H1 (cell line): ENCODE results near the gene KRT34. TPM values are rescaled to one million over a fixed set of nuclear protein-coding genes. Genes with fewer than 3 reads are reported as not detected.

Experiments
- CTCF ChIA-PET: fragments of 300-600 bp; sonication (Branson Sonifier 250); formaldehyde crosslinking; loops from one replicate; lab custom pipeline; 2021; ENCODE audit not compliant: partially characterized antibody; lab: Charles Lee
- POLR2A ChIA-PET: fragments of 300-600 bp; sonication (Branson Sonifier 250); formaldehyde crosslinking; loops from one replicate; lab custom pipeline; 2021; ENCODE audit warnings: inconsistent platforms; ENCODE audit not compliant: partially characterized antibody; lab: Charles Lee
- DNase-seq, 2 experiments: peaks; one replicate each; pipeline versions ENCODE4 v3.0.0 to v3.0.0-alpha.2; 2010 to 2022; ENCODE audit warnings: low spot score in 2 of 2, low read depth in 1 of 2, mixed read lengths in 1 of 2
- FAIRE-seq: peaks from 2 replicates; lab custom pipeline; 2011; peaks lifted over from hg19 to GRCh38; lab: Jason Lieb, UNC
- H2AFZ ChIP-seq: 2 replicates; pipeline ENCODE4 v1.8.1; 2012; ENCODE audit warnings: low read length, inconsistent platforms
- H2AK5ac ChIP-seq: 2 replicates; pipeline ENCODE4 v1.6.1; 2013; ENCODE audit warnings: low read depth, low read length
- H2BK120ac ChIP-seq: replicated peaks from 2 replicates; pipeline ENCODE3; 2013; ENCODE audit warnings: low read depth, low read length, inconsistent platforms
- H2BK12ac ChIP-seq: 2 replicates; pipeline ENCODE4 v1.6.1; 2013; ENCODE audit warnings: low read depth, low read length
- H2BK15ac ChIP-seq: 2 replicates; pipeline ENCODE4 v1.6.1; 2013; ENCODE audit warnings: low read length
- H2BK20ac ChIP-seq: 2 replicates; pipeline ENCODE4 v1.6.1; 2013; ENCODE audit warnings: low read length
- H2BK5ac ChIP-seq: 2 replicates; pipeline ENCODE4 v1.6.1; 2013; ENCODE audit warnings: low read depth, low read length
- H3K14ac ChIP-seq: 2 replicates; pipeline ENCODE4 v1.6.1; 2013; ENCODE audit warnings: inconsistent platforms; ENCODE audit not compliant: insufficient read length
- H3K18ac ChIP-seq: 2 replicates; pipeline ENCODE4 v1.6.1; 2013; ENCODE audit warnings: low read length; ENCODE audit errors: extremely low read depth
- H3K23ac ChIP-seq: 2 replicates; pipeline ENCODE4 v1.6.1; 2013; ENCODE audit warnings: inconsistent platforms; ENCODE audit not compliant: insufficient read length
- H3K23me2 ChIP-seq: 2 replicates; pipeline ENCODE4 v1.6.1; 2013; ENCODE audit warnings: low read depth, low read length
- H3K27ac ChIP-seq: 2 replicates; pipeline ENCODE4 v1.6.1; 2011; ENCODE audit warnings: low read depth, low read length, inconsistent platforms
- H3K27me3 ChIP-seq, 4 experiments: replicated peaks in 1 of 4; 1 replicate in 1 of 4; 2 replicates in 3 of 4; pipeline versions ENCODE4 v1.6.1 to v1.8.1; 2011 to 2013; ENCODE audit warnings: low read length in 3 of 4, mild to moderate bottlenecking in 3 of 4, inconsistent platforms in 2 of 4, mixed read lengths in 2 of 4, moderate library complexity in 1 of 4; ENCODE audit not compliant: control insufficient read depth in 3 of 4, insufficient read depth in 3 of 4; ENCODE audit errors: extremely low read depth in 1 of 4
- H3K36me3 ChIP-seq, 4 experiments: 2 replicates each; pipeline versions ENCODE4 v1.6.1 to v1.8.1; 2011 to 2013; ENCODE audit warnings: mild to moderate bottlenecking in 4 of 4, low read length in 3 of 4, moderate library complexity in 2 of 4, control low read depth in 1 of 4, inconsistent platforms in 1 of 4; ENCODE audit not compliant: insufficient read depth in 4 of 4, control insufficient read depth in 2 of 4
- H3K4ac ChIP-seq: replicated peaks from 2 replicates; pipeline ENCODE3; 2013; ENCODE audit warnings: low read length, low read depth, mixed read lengths, inconsistent platforms; ENCODE audit not compliant: insufficient read length
- H3K4me1 ChIP-seq, 4 experiments: replicated peaks in 1 of 4; 1 replicate in 1 of 4; 2 replicates in 3 of 4; pipeline versions ENCODE4 v1.6.1 to v1.8.1; 2011 to 2013; ENCODE audit warnings: low read length in 3 of 4, inconsistent platforms in 2 of 4, mixed read lengths in 1 of 4; ENCODE audit not compliant: insufficient read depth in 4 of 4, control insufficient read depth in 3 of 4
- H3K4me2 ChIP-seq, 2 experiments: 2 replicates each; pipeline versions ENCODE4 v1.6.1 to v1.8.1; 2011 to 2013; ENCODE audit warnings: low read depth in 2 of 2, low read length in 2 of 2, control low read depth in 1 of 2, inconsistent platforms in 1 of 2, mild to moderate bottlenecking in 1 of 2; ENCODE audit not compliant: insufficient read depth in 1 of 2
- H3K4me3 ChIP-seq, 4 experiments: fragments of 200-600, 300-600 bp in 1 of 4; sonication (generic), shearing (Covaris generic), sonication (Bioruptor Twin) in 1 of 4; 2 replicates each; pipeline versions ENCODE4 v1.5.1 to v1.8.1; 2011 to 2016; ENCODE audit warnings: low read length in 4 of 4, low read depth in 3 of 4, control low read depth in 2 of 4, inconsistent platforms in 2 of 4, mild to moderate bottlenecking in 2 of 4, mixed read lengths in 1 of 4, moderate library complexity in 1 of 4; ENCODE audit not compliant: insufficient read depth in 2 of 4; ENCODE audit errors: extremely low read depth in 1 of 4
- H3K56ac ChIP-seq: replicated peaks from 2 replicates; pipeline ENCODE3; 2013; ENCODE audit warnings: low read depth, mild to moderate bottlenecking, mixed read lengths, low read length, inconsistent platforms; ENCODE audit not compliant: insufficient read length
- H3K79me1 ChIP-seq: 2 replicates; pipeline ENCODE4 v1.6.1; 2013; ENCODE audit warnings: low read depth, low read length, control low read depth
- H3K79me2 ChIP-seq, 2 experiments: 2 replicates each; pipeline versions ENCODE4 v1.6.1 to v1.8.1; 2012 to 2013; ENCODE audit warnings: low read length in 2 of 2, mild to moderate bottlenecking in 2 of 2, inconsistent platforms in 1 of 2; ENCODE audit not compliant: insufficient read depth in 2 of 2, control insufficient read depth in 1 of 2
- H3K9ac ChIP-seq, 4 experiments: replicated peaks in 1 of 4; 1 replicate in 1 of 4; 2 replicates in 3 of 4; pipeline versions ENCODE4 v1.6.1 to v1.8.1; 2011 to 2013; ENCODE audit warnings: low read depth in 3 of 4, low read length in 3 of 4, control low read depth in 2 of 4, mild to moderate bottlenecking in 2 of 4, moderate library complexity in 2 of 4, inconsistent platforms in 1 of 4; ENCODE audit errors: extremely low read depth in 1 of 4
- H3K9me3 ChIP-seq, 2 experiments: 2 replicates each; pipeline versions ENCODE4 v1.6.1 to v1.8.1; 2012 to 2013; ENCODE audit warnings: mild to moderate bottlenecking in 2 of 2, moderate library complexity in 2 of 2, control low read depth in 1 of 2, inconsistent platforms in 1 of 2, low read depth in 1 of 2, low read length in 1 of 2, mixed read lengths in 1 of 2; ENCODE audit not compliant: insufficient read depth in 2 of 2
- H4K20me1 ChIP-seq, 2 experiments: replicated peaks in 1 of 2; 2 replicates each; pipeline versions ENCODE3 to v1.8.1; 2011 to 2013; ENCODE audit warnings: inconsistent platforms in 2 of 2, low read length in 2 of 2, mild to moderate bottlenecking in 1 of 2; ENCODE audit not compliant: insufficient read depth in 2 of 2, control insufficient read depth in 1 of 2
- H4K5ac ChIP-seq: 2 replicates; pipeline ENCODE4 v1.6.1; 2013; ENCODE audit warnings: low read length, low read depth, mixed read lengths, inconsistent platforms; ENCODE audit not compliant: insufficient read length
- H4K8ac ChIP-seq: 2 replicates; pipeline ENCODE4 v1.8.0; 2013; ENCODE audit warnings: mild to moderate bottlenecking, moderate library complexity, low read length, inconsistent platforms; ENCODE audit not compliant: insufficient read depth; ENCODE audit errors: extremely low read depth
- H4K91ac ChIP-seq: replicated peaks from 2 replicates; pipeline ENCODE3; 2013; ENCODE audit warnings: low read length, mixed read lengths, inconsistent platforms; ENCODE audit not compliant: insufficient read length
- ATF2 ChIP-seq: IDR thresholded peaks from 2 replicates; pipeline ENCODE4 v1.6.1; 2012; ENCODE audit warnings: low read length, inconsistent platforms
- BCL11A ChIP-seq, 2 experiments: IDR thresholded peaks; one replicate each; pipeline ENCODE4 v1.6.1; 2011; ENCODE audit warnings: low read depth in 2 of 2, low read length in 2 of 2, mild to moderate bottlenecking in 2 of 2
- E2F6 ChIP-seq: IDR thresholded peaks from 2 replicates; pipeline ENCODE4 v1.6.1; 2012; ENCODE audit warnings: inconsistent platforms
- FOSL1 ChIP-seq: IDR thresholded peaks from 2 replicates; pipeline ENCODE4 v1.6.1; 2011; ENCODE audit warnings: mild to moderate bottlenecking, low read depth, low read length, moderate library complexity; ENCODE audit not compliant: insufficient read depth
- NANOG ChIP-seq: IDR thresholded peaks from 2 replicates; pipeline ENCODE4 v1.6.1; 2011; ENCODE audit warnings: low read length, low read depth, mild to moderate bottlenecking, inconsistent platforms; ENCODE audit not compliant: insufficient read depth, poor library complexity, severe bottlenecking
- SIN3A ChIP-seq, 2 experiments: IDR thresholded peaks in 1 of 2; conservative IDR thresholded peaks in 1 of 2; 2 replicates each; pipeline ENCODE4 v1.6.1; 2011 to 2012; ENCODE audit warnings: low read length in 2 of 2, improper control_type of control experiment in 1 of 2, low read depth in 1 of 2, mild to moderate bottlenecking in 1 of 2
- SIX5 ChIP-seq: IDR thresholded peaks from 2 replicates; pipeline ENCODE4 v1.6.1; 2011; ENCODE audit warnings: mild to moderate bottlenecking, low read depth, low read length
- USF2 ChIP-seq: IDR thresholded peaks from 2 replicates; pipeline ENCODE4 v1.6.1; 2011; ENCODE audit warnings: low read length, improper control_type of control experiment
- YY1 ChIP-seq: IDR thresholded peaks from 2 replicates; pipeline ENCODE4 v1.6.1; 2011; ENCODE audit warnings: low read depth, mild to moderate bottlenecking, low read length
- WGBS, 2 experiments: shearing (Covaris generic) in 1 of 2; methylation state at CpG; one replicate each; pipeline versions ENCODE4 v1.1.6 to v1.1.7; 2013 to 2015; ENCODE audit warnings: low lambda C conversion rate in 2 of 2, mixed read lengths in 2 of 2, inconsistent platforms in 1 of 2, low coverage in 1 of 2, missing lambda C conversion rate in 1 of 2; ENCODE audit not compliant: insufficient replicate concordance in 2 of 2, insufficient coverage in 1 of 2, insufficient read length in 1 of 2; ENCODE audit errors: extremely low coverage in 1 of 2, missing lambda C conversion rate in 1 of 2; 5-methylcytosine and 5-hydroxymethylcytosine counted together
- polyA plus RNA-seq, 7 experiments: library from polyadenylated mRNA; depleted of rRNA in 3 of 7; stranded (reverse) in 5 of 7; unstranded in 2 of 7; fragments of >200 nt in 5 of 7; fragments of 200-250 nt in 2 of 7; gene quantifications; 1 replicate in 5 of 7; 2 replicates in 1 of 7; 4 replicates in 1 of 7; pipeline versions ENCODE4 v1.2.1 to v1.2.3, GENCODE V29; 2011 to 2013; ENCODE audit warnings: missing spikeins in 2 of 7, mixed read lengths in 2 of 7
- total RNA-seq: library from RNA; stranded (reverse); fragmentation: NEBNext Ultra II Directional; extraction: Animal tissue kit (Norgen Biotek cat#: 25700); gene quantifications from 2 replicates; pipeline ENCODE4 v1.2.1, GENCODE V29; 2021

The KRT34 gene
- total and polyA plus RNA-seq, 2 of the 8 experiments (the other 6 are each of a cell fraction or from before 2014, with no cell fraction given): not detected

- Histone ChIP-seq H3K4me2 (no peak overlapping the region), H4K5ac (no peak overlapping the region), H2BK20ac (no peak overlapping the region), H3K4me1 (no peaks in the 10 kb centered on the region), H2BK12ac (no peak overlapping the region), H3K56ac (no peak overlapping the region), H3K79me1 (no peaks in the 10 kb centered on the region), H4K20me1 (no peaks in the 10 kb centered on the region), H3K9ac (no peak overlapping the region), H2AFZ (no peak overlapping the region), H3K36me3 (no peaks in the 10 kb centered on the region), H3K27ac (no peak overlapping the region), H2AK5ac (no peak overlapping the region), H4K8ac (no peak overlapping the region), H3K14ac (no peak overlapping the region), H4K91ac (no peak overlapping the region), H3K4me3 (no peak overlapping the region), H3K23ac (no peak overlapping the region), H3K27me3 (no peaks in the 10 kb centered on the region), H3K23me2 (no peaks in the 10 kb centered on the region), H3K9me3 (no peaks in the 10 kb centered on the region), H3K4ac (peak overlapping the region; percentile 69), H2BK15ac (no peak overlapping the region), H3K18ac (no peak overlapping the region), H2BK120ac (no peak overlapping the region), H2BK5ac (no peak overlapping the region), H3K79me2 (no peaks in the 10 kb centered on the region)
- DNase-seq: peak in 1 of 2 experiments; percentile 28
- ChIA-PET CTCF (interaction anchor here (0.7 to 5.8 kb wide), 11 partner anchors 8 to 469 kb away, joined by 3 to 24 read pairs (median 5); no protein-coding TSS in a partner anchor), POLR2A (no interaction called here)
- FAIRE-seq: no peak
- 91% methylated on average over 6 of the region's 7 CpGs; no CpG with 5 or more reads in 1 of the 2 experiments for WGBS, 2 experiments
- TF ChIP-seq SIN3A (conservative IDR thresholded peaks at IDR 0.05 in 1 of 2, IDR thresholded peaks at IDR 0.05 in 1 of 2; ENCODE audit: low read depth in 1 of 2, low read length in 2 of 2) (no peak), BCL11A (IDR thresholded peaks at IDR 0.05; ENCODE audit: low read depth in 2 of 2, low read length in 2 of 2) (no peak), ATF2 (no peak), USF2 (no peak), YY1 (no peak), SIX5 (no peak), NANOG (no peak), FOSL1 (no peak), E2F6 (no peak)
Observed at GRCh38 chr17:41331606-41332005, 50.5 kb downstream of the KRT34 start.
